ENCODE results near the gene PTPRG. TPM values are rescaled to one million over a fixed set of nuclear protein-coding genes. Genes with fewer than 3 reads are reported as not detected.

The PTPRG gene
- total RNA-seq, 2 donors from 2014 or later: 33.9 to 39.2 TPM

- no peaks in the 10 kb centered on the region for H3K9me3 ChIP-seq
- TF ChIP-seq CTCF (IDR thresholded peaks at IDR 0.05): no peak
- H3K27ac ChIP-seq: no peak overlapping the region
- H3K4me3 ChIP-seq: no peak overlapping the region
- H3K4me1 ChIP-seq: peaks cover 0 to 6% of the 10 kb centered on the region in 2 donors
- DNase-seq (ENCODE audit: low spot score): no peak
- no peaks in the 10 kb centered on the region for H3K36me3 ChIP-seq
- no peaks in the 10 kb centered on the region for H3K27me3 ChIP-seq
Measured at GRCh38 chr3:61674596-61674995, 113.2 kb downstream of the PTPRG start.

GRCh38 chr3:61679026-61679425, 117.7 kb downstream of the PTPRG start:
- no peaks in the 10 kb centered on the region for H3K27me3 ChIP-seq
- H3K4me3 ChIP-seq: no peak overlapping the region
- no peaks in the 10 kb centered on the region for H3K4me1 ChIP-seq
- H3K36me3 ChIP-seq: no peaks in the 10 kb centered on the region
- H3K9me3 ChIP-seq: no peaks in the 10 kb centered on the region
- H3K27ac ChIP-seq: no peak overlapping the region
- no peak for DNase-seq (ENCODE audit: low spot score)
- TF ChIP-seq CTCF (IDR thresholded peaks at IDR 0.05): no peak

- no peaks in the 10 kb centered on the region for H3K27me3 ChIP-seq
- H3K9me3 ChIP-seq: no peaks in the 10 kb centered on the region
- H3K36me3 ChIP-seq: no peaks in the 10 kb centered on the region
- peaks cover 0 to 10% of the 10 kb centered on the region in 2 donors for H3K4me1 ChIP-seq
- TF ChIP-seq CTCF (IDR thresholded peaks at IDR 0.05): no peak
- no peak overlapping the region for H3K4me3 ChIP-seq
- no peak for DNase-seq (ENCODE audit: low spot score)
- no peak overlapping the region for H3K27ac ChIP-seq
Measured at GRCh38 chr3:61680617-61681016, 119.2 kb downstream of the PTPRG start.

- Histone ChIP-seq H3K27ac (no peak overlapping the region), H3K4me3 (no peak overlapping the region), H3K9me3 (no peaks in the 10 kb centered on the region), H3K27me3 (no peaks in the 10 kb centered on the region), H3K36me3 (no peaks in the 10 kb centered on the region), H3K4me1 (peaks cover 0 to 19% of the 10 kb centered on the region in 2 donors)
- no peak for DNase-seq (ENCODE audit: low spot score)
- no peak for TF ChIP-seq CTCF (IDR thresholded peaks at IDR 0.05)
Measured at GRCh38 chr3:61681636-61682035, 120.3 kb downstream of the PTPRG start.

- Histone ChIP-seq H3K4me3 (no peak overlapping the region), H3K36me3 (no peaks in the 10 kb centered on the region), H3K4me1 (peaks cover 0 to 26% of the 10 kb centered on the region in 2 donors), H3K27me3 (no peaks in the 10 kb centered on the region), H3K9me3 (no peaks in the 10 kb centered on the region), H3K27ac (peak overlapping the region in 1 of 2 donors; percentile 25)
- no peak for TF ChIP-seq CTCF (IDR thresholded peaks at IDR 0.05)
- no peak for DNase-seq (ENCODE audit: low spot score)
Measured at GRCh38 chr3:61682671-61683548, 121.5 kb downstream of the PTPRG start.
